HG03521 (cell line): ENCODE measurements around the gene THADA.
"Not testable (repeated sequence)": the region's sequence is repeated elsewhere in the genome, so short reads cannot be mapped to it uniquely, and the experiment has no call there.

Experiments
- ATAC-seq: cut with Tn5 transposase; IDR thresholded peaks from one replicate; pipeline ENCODE4 v1.9.1; 2021; ENCODE audit warnings: mild to moderate bottlenecking, moderate library complexity; ENCODE audit not compliant: unreplicated experiment

THADA gene

DNA sequence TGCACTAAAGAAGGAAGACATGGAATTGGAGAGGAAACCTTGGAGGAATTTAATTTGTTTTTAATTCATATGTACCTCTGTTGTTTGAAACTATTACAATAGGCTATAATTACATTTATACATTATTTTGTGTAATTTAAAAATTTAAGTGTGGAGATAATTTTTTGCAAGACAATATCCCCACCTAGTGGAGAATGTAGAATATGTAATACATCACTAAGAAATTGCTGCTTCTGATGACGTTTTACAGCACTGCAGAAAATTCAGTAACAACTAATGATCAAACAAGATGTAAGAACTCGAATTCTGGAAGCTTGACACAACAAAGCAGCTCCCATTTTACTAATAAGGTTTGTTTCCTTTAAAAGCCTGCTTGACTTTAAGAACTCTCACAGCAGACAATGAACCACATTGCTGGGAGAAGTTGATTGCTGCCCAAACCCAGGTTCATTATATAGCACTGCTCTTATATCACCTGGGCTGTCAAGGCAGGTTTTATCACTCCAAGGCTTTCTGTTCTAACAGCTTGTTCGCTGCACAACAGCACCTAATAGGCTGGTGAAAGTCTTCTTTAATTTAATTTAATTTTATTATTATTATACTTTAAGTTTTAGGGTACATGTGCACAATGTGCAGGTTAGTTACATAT lies 53.4 kb downstream of the THADA start:
- ATAC-seq, result no peak

DNA sequence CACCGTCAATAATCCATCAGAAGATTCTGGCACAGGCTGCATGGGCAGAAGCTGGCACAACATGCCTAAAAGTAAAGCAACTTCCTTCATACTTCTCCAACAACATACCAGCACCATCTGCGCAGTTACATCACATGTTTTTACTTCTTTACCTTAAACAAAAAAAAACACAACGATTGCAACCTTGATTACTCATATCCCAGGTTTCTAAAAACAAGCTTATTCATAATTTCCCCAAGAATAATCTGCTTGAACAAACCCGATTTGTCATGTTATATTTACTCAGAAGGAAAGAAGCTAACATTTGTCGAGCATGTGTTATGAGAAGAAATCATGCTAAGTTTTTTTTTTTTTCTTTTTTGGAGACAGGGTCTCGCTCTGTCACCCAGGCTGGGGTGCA lies 54.7 kb downstream of the THADA start:
- ATAC-seq, result no peak

GRCh38 chr2:43540021-43540779 lies 55.6 kb downstream of the THADA start:
- no peak for ATAC-seq

GRCh38 chr2:43539436-43539835 lies 56.4 kb downstream of the THADA start:
- ATAC-seq, result no peak

DNA sequence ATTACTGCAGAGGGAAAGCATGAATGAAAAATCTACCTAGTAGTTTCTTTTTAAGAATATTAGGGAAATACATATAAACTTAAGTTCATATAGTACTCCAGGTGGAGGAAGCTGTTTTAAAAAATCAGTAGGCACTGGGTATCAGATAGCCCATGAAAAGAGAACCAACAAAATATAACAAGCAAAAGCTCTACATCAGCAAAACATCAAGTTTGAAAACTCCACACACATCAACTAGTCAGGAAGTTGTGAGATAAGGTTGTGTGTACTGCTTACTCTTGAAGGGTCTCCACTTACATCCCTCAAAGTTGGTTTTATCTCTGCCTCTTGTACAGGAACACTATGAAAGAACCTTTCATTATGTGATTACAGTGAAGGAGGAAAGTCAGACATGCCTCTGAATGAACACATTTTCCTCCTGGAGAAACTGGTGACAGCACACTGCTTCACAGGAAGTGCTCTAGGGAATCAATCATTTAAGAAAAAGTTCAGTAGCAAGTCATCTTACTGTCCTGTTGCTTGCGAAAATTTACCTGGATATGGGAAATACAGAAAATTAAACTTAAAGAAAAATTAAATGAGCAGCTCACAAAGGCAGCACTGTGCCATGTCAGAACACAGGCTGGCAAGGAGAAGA lies 57.7 kb downstream of the THADA start:
- ATAC-seq, result no peak

DNA sequence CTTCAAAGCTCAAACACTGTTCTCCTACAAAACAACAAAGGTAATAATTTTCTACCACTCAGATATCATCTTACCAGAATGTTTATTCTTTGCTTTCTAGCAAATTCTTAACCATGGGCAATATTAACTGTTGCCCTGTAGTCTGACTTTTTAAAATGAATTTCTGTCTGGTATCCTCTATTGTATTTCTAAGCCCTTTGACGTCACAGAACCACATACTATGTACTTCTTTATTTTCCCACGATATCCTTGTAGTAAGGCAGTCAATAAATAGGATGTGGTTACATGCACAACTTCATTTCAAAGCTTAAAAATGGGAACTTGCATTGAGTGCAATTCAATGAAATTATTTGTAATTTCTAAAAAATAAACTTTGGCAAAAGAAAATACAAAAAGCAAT lies 58.7 kb downstream of the THADA start:
- no peak for ATAC-seq

GRCh38 chr2:43534569-43534968 lies 61.3 kb downstream of the THADA start:
- no peak for ATAC-seq

- ATAC-seq, result not testable (repeated sequence)
Measured at GRCh38 chr2:43532572-43532971, 63.3 kb downstream of the THADA start.

GRCh38 chr2:43531251-43531650 lies 64.6 kb downstream of the THADA start:
- no peak for ATAC-seq

GRCh38 chr2:43526994-43527393 lies 68.8 kb downstream of the THADA start:
- ATAC-seq, result no peak

DNA sequence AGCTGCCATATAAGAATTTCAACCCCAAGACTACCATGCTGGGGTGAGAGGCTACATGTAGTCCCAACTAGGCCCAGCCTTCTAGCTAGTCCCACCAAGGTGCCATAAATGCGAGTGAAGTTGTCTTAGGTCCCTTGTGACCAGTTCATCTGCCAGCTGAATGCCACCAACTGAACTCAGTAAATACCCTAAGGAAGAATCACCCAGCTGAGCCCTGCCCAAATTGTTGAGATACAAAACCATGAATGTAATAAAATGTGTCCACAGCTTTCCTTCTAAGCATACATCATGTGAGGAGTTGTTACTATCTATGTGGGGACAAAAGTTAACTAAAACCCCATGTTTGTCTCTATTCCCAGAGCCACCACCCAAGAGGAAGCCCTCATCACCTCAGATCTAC lies 70.3 kb downstream of the THADA start:
- ATAC-seq, result no peak

- ATAC-seq, result no peak
Measured at GRCh38 chr2:43524177-43524965, 71.5 kb downstream of the THADA start.

DNA sequence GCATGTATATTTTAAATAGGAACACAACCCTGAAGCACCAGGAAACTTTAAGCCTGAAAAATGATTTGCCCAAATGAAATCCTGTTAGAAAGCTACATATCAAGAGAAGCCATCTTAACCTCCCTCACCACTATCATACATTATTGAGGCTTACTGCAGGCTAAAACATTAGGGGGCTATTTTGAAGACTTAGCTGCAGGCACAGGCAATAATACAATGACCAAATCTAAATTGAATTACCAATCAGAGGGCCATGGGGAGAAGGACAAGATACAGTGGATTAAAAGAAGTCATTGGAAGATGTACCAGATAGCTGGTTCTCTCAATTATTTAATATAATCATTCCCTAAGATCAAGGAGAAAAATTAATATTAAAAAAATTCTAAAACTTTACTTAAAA lies 73.7 kb downstream of the THADA start:
- ATAC-seq, result no peak

DNA sequence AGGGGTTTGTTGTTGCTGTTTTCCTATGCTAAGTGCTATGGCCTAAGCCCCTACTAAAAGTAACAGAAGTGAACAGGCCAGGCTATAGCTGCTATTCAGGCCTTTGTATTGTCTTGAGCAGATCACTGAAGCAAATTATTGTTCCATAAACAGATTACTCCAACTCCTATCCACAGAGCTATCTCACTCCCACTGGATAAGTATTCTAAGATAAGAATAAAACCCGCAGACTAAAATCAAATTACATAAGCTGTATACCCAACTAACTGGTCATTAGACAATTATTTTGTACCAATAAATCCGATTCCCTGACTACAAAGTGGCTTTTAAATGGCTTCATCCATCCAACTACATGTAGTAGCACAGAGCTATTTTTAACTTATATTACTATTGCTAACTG lies 74.3 kb downstream of the THADA start:
- no peak for ATAC-seq

DNA sequence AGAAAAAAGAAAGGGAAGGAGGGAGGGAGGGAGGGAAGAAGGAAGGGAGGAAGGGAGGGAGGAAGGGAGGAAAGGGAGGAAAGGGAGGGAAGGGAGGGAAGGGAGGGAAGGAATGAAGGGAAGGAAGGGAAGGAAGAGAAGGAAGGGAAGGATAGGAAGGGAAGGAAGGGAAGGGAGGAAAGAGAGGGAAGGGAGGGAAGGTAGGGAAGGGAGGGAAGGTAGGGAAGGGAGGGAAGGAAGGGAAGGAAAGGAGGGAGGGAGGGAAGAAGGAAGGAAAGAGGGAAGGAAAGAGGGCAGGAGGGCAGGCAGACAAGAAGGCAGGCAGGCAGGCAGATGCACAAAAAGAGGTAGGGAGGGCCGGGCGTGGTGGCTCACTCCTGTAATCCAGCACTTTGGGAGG lies 74.9 kb downstream of the THADA start:
- ATAC-seq, result no peak

- no peak for ATAC-seq
Measured at GRCh38 chr2:43519643-43520221, 76.1 kb downstream of the THADA start.

GRCh38 chr2:43518718-43519117 lies 77.1 kb downstream of the THADA start:
- ATAC-seq, result no peak

GRCh38 chr2:43518181-43518580 lies 77.7 kb downstream of the THADA start:
- ATAC-seq, result no peak

GRCh38 chr2:43515807-43516497 lies 79.9 kb downstream of the THADA start:
- no peak for ATAC-seq

GRCh38 chr2:43515248-43515647 lies 80.6 kb downstream of the THADA start:
- ATAC-seq, result no peak
